ENCODE results near the gene MGAT3. TPM values are rescaled to one million over a fixed set of nuclear protein-coding genes. Genes with fewer than 3 reads are reported as not detected.

Gene MGAT3
- total and polyA plus RNA-seq, 9 of the 15 experiments (the other 6 are each of a cell fraction or from before 2014, with no cell fraction given), result 0.10 to 11.5 (median 4.6) TPM

DNA sequence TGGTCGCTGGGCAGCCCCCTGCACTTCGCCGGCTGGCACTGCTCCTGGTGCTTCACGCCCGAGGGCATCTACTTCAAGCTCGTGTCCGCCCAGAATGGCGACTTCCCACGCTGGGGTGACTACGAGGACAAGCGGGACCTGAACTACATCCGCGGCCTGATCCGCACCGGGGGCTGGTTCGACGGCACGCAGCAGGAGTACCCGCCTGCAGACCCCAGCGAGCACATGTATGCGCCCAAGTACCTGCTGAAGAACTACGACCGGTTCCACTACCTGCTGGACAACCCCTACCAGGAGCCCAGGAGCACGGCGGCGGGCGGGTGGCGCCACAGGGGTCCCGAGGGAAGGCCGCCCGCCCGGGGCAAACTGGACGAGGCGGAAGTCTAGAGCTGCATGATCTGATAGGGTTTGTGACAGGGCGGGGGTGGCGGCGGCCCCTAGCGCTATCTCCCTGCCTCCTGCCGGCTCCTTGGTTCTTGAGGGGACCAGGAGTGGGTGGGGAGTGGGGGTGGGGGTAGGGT lies 31.8 kb downstream of the MGAT3 start:
- no peaks in the 10 kb centered on the region for H3K9me3 ChIP-seq (replicated peaks; ENCODE audit: control insufficient read depth, insufficient read depth, low read depth, low read length)
- BruUV-seq (replicated peaks), result no TSS peak
- 20% methylated on average over 17 of the region's 39 CpGs for WGBS (ENCODE audit: insufficient coverage, low coverage, missing lambda C conversion rate)
- intact Hi-C loops (cut with micrococcal nuclease), result no loop called here
- ChIA-PET POLR2A (interaction anchor here (0.6 to 1.5 kb wide), 3 partner anchors 26 to 169 kb away, joined by 3 to 6 read pairs (median 3); partner anchors contain the start of gene RPL3), CTCF (ENCODE audit: low intra/inter-chr PET ratio) (no interaction called here)
- peaks cover 26% of the 10 kb centered on the region; the same call in 2 of the 3 replicates for H3K79me2 ChIP-seq (ENCODE audit: control insufficient read depth, insufficient read depth, low read length)
- peaks cover 10% of the 10 kb centered on the region; the same call in 1 of the 3 replicates for H3K36me3 ChIP-seq (ENCODE audit: control insufficient read depth, insufficient read depth, low read length)
- ATAC-seq (peak; percentile 80), FAIRE-seq (no peak), DNase-seq (ENCODE audit: extremely low read depth in 1 of 4, low spot score in 3 of 4) (peak; percentile 84 to 87 (median 87))
- peaks cover 29 to 52% of the 10 kb centered on the region in 2 experiments for H3K4me1 ChIP-seq (replicated peaks in 1 of 2; ENCODE audit: control insufficient read depth in 2 of 2, insufficient read depth in 2 of 2, low read length in 2 of 2)
- peak overlapping the region; percentile 25 to 83; a peak in 3 of 4 replicates for H3K9ac ChIP-seq (ENCODE audit: insufficient read depth in 1 of 2, low read depth in 2 of 2, low read length in 2 of 2)
- peak overlapping the region; percentile 73 for H3K27ac ChIP-seq (ENCODE audit: extremely low read depth, low read depth, low read length)
- no peak overlapping the region for H3K4me3 ChIP-seq
- H2AFZ ChIP-seq (ENCODE audit: low read depth, low read length), result peak overlapping the region; percentile 81
- no peaks in the 10 kb centered on the region for H4K20me1 ChIP-seq (replicated peaks; ENCODE audit: control insufficient read depth, insufficient read depth, low read length)
- no peaks in the 10 kb centered on the region for H3K27me3 ChIP-seq (ENCODE audit: control insufficient read depth in 2 of 2, insufficient read depth in 2 of 2, low read length in 2 of 2)
- peak overlapping the region; percentile 73 for H3K4me2 ChIP-seq (ENCODE audit: insufficient read depth, low read length)
- in situ Hi-C loops (cut with MboI), result no loop called here
- H3K9me1 ChIP-seq (ENCODE audit: control insufficient read depth, insufficient read depth, low read length), result no peaks in the 10 kb centered on the region
- TF ChIP-seq TCF7 (IDR thresholded peaks at IDR 0.05; ENCODE audit: borderline replicate concordance) (no peak), POLR2G (IDR thresholded peaks at IDR 0.05; ENCODE audit: low read depth, low read length) (peak; percentile 63), NR2C2 (CRISPR knock-in tag; IDR thresholded peaks at IDR 0.05) (no peak), NR2C2 (tag; IDR thresholded peaks at IDR 0.05) (no peak), CAMTA2 (CRISPR knock-in tag; conservative IDR thresholded peaks at IDR 0.05) (no peak), ZNF263 (CRISPR knock-in tag; IDR thresholded peaks at IDR 0.05; ENCODE audit: borderline replicate concordance) (no peak), GTF2A2 (tag; IDR thresholded peaks at IDR 0.05) (no peak), XRCC4 (IDR thresholded peaks at IDR 0.05; ENCODE audit: extremely low read depth, insufficient read depth, insufficient read length) (no peak), NCOR1 (IDR thresholded peaks at IDR 0.05) (peak; percentile 28; the same call in 1 of the 2 replicates), JUND (IDR thresholded peaks at IDR 0.05; ENCODE audit: borderline replicate concordance, low read depth, low read length) (peak; percentile 13; the same call in 1 of the 2 replicates), JUND (tag; IDR thresholded peaks at IDR 0.05; ENCODE audit: borderline replicate concordance, low read depth, low read length) (no peak), TCF3 (CRISPR knock-in tag; IDR thresholded peaks at IDR 0.05) (peak; percentile 46; the same call in 1 of the 2 replicates), XRCC5 (IDR thresholded peaks at IDR 0.05; ENCODE audit: low read depth, low read length) (no peak), ELF1 (tag; IDR thresholded peaks at IDR 0.05) (peak; percentile 35; the same call in 1 of the 2 replicates), GABPA (tag; conservative IDR thresholded peaks at IDR 0.05; ENCODE audit: low read depth) (0 out of 2 replicates have a peak, but pooled peaks have one; percentile 27), ETV5 (CRISPR knock-in tag; IDR thresholded peaks at IDR 0.05; ENCODE audit: low read depth) (0 out of 2 replicates have a peak, but pooled peaks have one; percentile 30), EZH2 (IDR thresholded peaks at IDR 0.05; ENCODE audit: borderline replicate concordance, low read depth, low read length) (no peak), POLR2AphosphoS5 (IDR thresholded peaks at IDR 0.05; ENCODE audit: control insufficient read depth, insufficient read depth, low read depth, low read length) (0 out of 2 replicates have a peak, but pooled peaks have one; percentile 37), FOXA1 (IDR thresholded peaks at IDR 0.05; ENCODE audit: borderline replicate concordance) (no peak), NUFIP1 (IDR thresholded peaks at IDR 0.05; ENCODE audit: partially characterized antibody) (no peak)
- TF ChIP-seq, protein P1, sequence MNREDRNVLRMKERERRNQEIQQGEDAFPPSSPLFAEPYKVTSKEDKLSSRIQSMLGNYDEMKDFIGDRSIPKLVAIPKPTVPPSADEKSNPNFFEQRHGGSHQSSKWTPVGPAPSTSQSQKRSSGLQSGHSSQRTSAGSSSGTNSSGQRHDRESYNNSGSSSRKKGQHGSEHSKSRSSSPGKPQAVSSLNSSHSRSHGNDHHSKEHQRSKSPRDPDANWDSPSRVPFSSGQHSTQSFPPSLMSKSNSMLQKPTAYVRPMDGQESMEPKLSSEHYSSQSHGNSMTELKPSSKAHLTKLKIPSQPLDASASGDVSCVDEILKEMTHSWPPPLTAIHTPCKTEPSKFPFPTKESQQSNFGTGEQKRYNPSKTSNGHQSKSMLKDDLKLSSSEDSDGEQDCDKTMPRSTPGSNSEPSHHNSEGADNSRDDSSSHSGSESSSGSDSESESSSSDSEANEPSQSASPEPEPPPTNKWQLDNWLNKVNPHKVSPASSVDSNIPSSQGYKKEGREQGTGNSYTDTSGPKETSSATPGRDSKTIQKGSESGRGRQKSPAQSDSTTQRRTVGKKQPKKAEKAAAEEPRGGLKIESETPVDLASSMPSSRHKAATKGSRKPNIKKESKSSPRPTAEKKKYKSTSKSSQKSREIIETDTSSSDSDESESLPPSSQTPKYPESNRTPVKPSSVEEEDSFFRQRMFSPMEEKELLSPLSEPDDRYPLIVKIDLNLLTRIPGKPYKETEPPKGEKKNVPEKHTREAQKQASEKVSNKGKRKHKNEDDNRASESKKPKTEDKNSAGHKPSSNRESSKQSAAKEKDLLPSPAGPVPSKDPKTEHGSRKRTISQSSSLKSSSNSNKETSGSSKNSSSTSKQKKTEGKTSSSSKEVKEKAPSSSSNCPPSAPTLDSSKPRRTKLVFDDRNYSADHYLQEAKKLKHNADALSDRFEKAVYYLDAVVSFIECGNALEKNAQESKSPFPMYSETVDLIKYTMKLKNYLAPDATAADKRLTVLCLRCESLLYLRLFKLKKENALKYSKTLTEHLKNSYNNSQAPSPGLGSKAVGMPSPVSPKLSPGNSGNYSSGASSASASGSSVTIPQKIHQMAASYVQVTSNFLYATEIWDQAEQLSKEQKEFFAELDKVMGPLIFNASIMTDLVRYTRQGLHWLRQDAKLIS (CRISPR knock-in tag; IDR thresholded peaks at IDR 0.05), result no peak
